ENCODE results near the gene MRGPRE. TPM values are rescaled to one million over a fixed set of nuclear protein-coding genes. Genes with fewer than 3 reads are reported as not detected.
A peak's percentile ranks its signal among the peaks of the same experiment; 100 is the strongest.

The MRGPRE gene
- polyA plus RNA-seq, 2 of the 4 experiments (the other 2 are of a cell fraction) = not detected

DNA sequence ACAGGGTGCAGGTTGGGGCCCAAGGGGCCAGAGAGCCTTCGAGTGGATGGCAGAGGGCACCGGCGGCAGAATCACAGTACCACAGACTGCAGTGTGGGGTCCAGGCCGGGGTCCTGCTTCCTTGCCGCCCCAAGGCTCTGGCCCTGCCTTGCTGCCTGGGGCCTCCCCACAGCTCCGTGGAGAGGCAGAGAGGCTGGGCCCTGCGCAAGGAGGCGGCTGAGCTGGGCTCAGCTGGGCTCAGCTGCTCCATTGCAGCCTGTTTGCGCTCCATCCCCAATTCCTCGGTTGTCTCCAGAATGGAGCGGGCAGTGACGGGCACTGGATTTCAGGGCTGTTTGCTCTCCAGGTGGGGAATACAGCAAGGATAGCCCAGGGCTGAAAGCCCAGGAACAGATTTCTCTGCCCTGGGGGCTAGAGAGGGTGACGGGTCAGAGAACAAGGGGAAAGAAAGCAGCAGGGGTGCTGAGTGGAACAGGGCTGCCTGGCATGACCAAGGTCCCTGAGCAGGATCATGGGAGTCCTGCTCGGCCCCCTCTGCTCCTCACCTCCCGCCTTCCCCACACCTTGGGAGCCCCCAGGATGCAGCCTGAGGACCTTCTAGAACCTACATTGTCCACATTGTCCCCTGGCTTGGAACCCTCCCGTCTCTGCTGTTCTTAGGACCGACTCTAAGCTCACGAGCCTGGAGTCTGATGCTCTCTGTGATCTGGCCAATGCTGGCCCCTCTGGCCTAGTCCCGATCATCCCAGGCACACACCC, 32.5 kb downstream of the MRGPRE start:
- no peak for DNase-seq (ENCODE audit: low read depth in 1 of 2, low spot score in 1 of 2)
- CTCF ChIA-PET = interaction anchor here (0.9 kb wide), 1 partner anchor 46 kb away, joined by 3 read pairs; no protein-coding TSS in a partner anchor
- TF ChIP-seq NR3C1 (IDR thresholded peaks at IDR 0.05) (no peak), RARB (CRISPR knock-in tag; IDR thresholded peaks at IDR 0.05) (no peak), HOXB5 (CRISPR knock-in tag; IDR thresholded peaks at IDR 0.05) (no peak), ZNF302 (CRISPR knock-in tag; IDR thresholded peaks at IDR 0.05) (no peak)
- ATAC-seq = peak; percentile 29 to 41; a peak in 3 of 6 replicates
- 29% methylated on average over 11 of the region's 19 CpGs for WGBS (ENCODE audit: missing lambda C conversion rate)
- no peak for FAIRE-seq
- no peaks in the 10 kb centered on the region for H3K4me1 ChIP-seq
- H3K27ac ChIP-seq = no peak overlapping the region
- H3K4me3 ChIP-seq = no peak overlapping the region
- POLR2A ChIA-PET = no interaction called here
- no peak overlapping the region for H3K4me2 ChIP-seq
- H3K9me3 ChIP-seq = no peaks in the 10 kb centered on the region

DNA sequence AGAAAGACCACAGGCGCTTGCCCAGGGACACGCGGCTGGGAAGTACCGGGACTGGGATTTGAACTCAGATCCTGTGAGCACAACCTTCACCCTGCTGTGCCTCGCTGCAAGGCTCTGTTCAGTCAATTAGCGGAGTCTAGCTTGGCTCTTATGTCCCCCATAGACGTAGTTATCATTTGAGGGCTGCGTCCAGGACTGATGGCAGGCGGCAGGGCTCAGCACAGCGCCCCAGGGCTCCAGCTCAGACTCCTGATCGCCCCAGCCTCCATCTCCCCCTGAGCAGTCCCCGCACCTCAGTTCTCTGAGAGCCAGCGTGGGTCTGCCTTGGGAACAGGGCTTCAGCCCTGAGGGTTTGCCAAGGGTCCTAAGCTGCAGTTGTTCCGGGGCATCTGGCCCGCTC, 33.4 kb downstream of the MRGPRE start:
- ChIA-PET CTCF (no interaction called here), POLR2A (no interaction called here)
- 53% methylated on average over 13 of the region's 15 CpGs for WGBS (ENCODE audit: missing lambda C conversion rate)
- ATAC-seq = no peak
- Histone ChIP-seq H3K4me1 (no peaks in the 10 kb centered on the region), H3K4me3 (no peak overlapping the region), H3K27ac (no peak overlapping the region), H3K4me2 (no peak overlapping the region), H3K9me3 (no peaks in the 10 kb centered on the region)
- no peak for DNase-seq (ENCODE audit: low read depth in 1 of 2, low spot score in 1 of 2)
- FAIRE-seq = no peak
- TF ChIP-seq TFCP2L1 (CRISPR knock-in tag; IDR thresholded peaks at IDR 0.05) (no peak), ZSCAN20 (CRISPR knock-in tag; IDR thresholded peaks at IDR 0.05) (no peak), EP300 (IDR thresholded peaks at IDR 0.05) (no peak), CHD2 (IDR thresholded peaks at IDR 0.05; ENCODE audit: low read length, partially characterized antibody) (no peak), EHF (CRISPR knock-in tag; IDR thresholded peaks at IDR 0.05) (no peak), CBX8 (IDR thresholded peaks at IDR 0.05) (no peak), NFE2L2 (conservative IDR thresholded peaks at IDR 0.05; ENCODE audit: low read length) (no peak), HEYL (CRISPR knock-in tag; IDR thresholded peaks at IDR 0.05) (no peak), MAX (IDR thresholded peaks at IDR 0.05) (no peak), ZFP36 (IDR thresholded peaks at IDR 0.05; ENCODE audit: borderline replicate concordance, partially characterized antibody) (no peak), ZNF302 (CRISPR knock-in tag; IDR thresholded peaks at IDR 0.05) (no peak), HOXB5 (CRISPR knock-in tag; IDR thresholded peaks at IDR 0.05) (no peak), ELK1 (IDR thresholded peaks at IDR 0.05; ENCODE audit: low read depth, low read length) (no peak), NR3C1 (IDR thresholded peaks at IDR 0.05) (no peak), JUN (IDR thresholded peaks at IDR 0.05) (no peak)
- TF ChIP-seq, protein P1, sequence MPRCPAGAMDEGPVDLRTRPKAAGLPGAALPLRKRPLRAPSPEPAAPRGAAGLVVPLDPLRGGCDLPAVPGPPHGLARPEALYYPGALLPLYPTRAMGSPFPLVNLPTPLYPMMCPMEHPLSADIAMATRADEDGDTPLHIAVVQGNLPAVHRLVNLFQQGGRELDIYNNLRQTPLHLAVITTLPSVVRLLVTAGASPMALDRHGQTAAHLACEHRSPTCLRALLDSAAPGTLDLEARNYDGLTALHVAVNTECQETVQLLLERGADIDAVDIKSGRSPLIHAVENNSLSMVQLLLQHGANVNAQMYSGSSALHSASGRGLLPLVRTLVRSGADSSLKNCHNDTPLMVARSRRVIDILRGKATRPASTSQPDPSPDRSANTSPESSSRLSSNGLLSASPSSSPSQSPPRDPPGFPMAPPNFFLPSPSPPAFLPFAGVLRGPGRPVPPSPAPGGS (IDR thresholded peaks at IDR 0.05) = no peak
- TF ChIP-seq, protein P2, sequence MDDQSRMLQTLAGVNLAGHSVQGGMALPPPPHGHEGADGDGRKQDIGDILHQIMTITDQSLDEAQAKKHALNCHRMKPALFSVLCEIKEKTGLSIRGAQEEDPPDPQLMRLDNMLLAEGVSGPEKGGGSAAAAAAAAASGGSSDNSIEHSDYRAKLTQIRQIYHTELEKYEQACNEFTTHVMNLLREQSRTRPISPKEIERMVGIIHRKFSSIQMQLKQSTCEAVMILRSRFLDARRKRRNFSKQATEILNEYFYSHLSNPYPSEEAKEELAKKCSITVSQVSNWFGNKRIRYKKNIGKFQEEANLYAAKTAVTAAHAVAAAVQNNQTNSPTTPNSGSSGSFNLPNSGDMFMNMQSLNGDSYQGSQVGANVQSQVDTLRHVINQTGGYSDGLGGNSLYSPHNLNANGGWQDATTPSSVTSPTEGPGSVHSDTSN (IDR thresholded peaks at IDR 0.05) = no peak

- 34% methylated on average over 5 of the region's 8 CpGs for WGBS (ENCODE audit: missing lambda C conversion rate)
Measured at GRCh38 chr11:3197878-3198528, 34.2 kb downstream of the MRGPRE start.

More at GRCh38 chr11:3197878-3198528, 34.2 kb downstream of the MRGPRE start:
- no peaks in the 10 kb centered on the region for H3K4me1 ChIP-seq
- CTCF ChIA-PET = interaction anchor here (0.9 to 1.1 kb wide), 3 partner anchors 13 to 106 kb away, joined by 3 to 4 read pairs (median 3); no protein-coding TSS in a partner anchor
- H3K27ac ChIP-seq = no peak overlapping the region
- FAIRE-seq = no peak
- TF ChIP-seq MAX (IDR thresholded peaks at IDR 0.05) (no peak), ESRRA (IDR thresholded peaks at IDR 0.05; ENCODE audit: borderline replicate concordance, low read length) (no peak), ELK1 (IDR thresholded peaks at IDR 0.05; ENCODE audit: low read depth, low read length) (no peak), EHF (CRISPR knock-in tag; IDR thresholded peaks at IDR 0.05) (no peak), CBX8 (IDR thresholded peaks at IDR 0.05) (no peak), PHF8 (IDR thresholded peaks at IDR 0.05; ENCODE audit: borderline replicate concordance, low read depth) (no peak), JUNB (IDR thresholded peaks at IDR 0.05) (no peak), NFE2L2 (conservative IDR thresholded peaks at IDR 0.05; ENCODE audit: low read length) (no peak)
- TF ChIP-seq, protein P1 (IDR thresholded peaks at IDR 0.05) = no peak
- no peak for DNase-seq (ENCODE audit: low read depth in 1 of 2, low spot score in 1 of 2)
- H3K4me3 ChIP-seq = no peak overlapping the region
- H3K4me2 ChIP-seq = no peak overlapping the region
- no peak for ATAC-seq
- POLR2A ChIA-PET = no interaction called here
- no peaks in the 10 kb centered on the region for H3K9me3 ChIP-seq

Data from A549 (cell line).